WTC11 (cell line): ENCODE measurements around the gene SFT2D1.

ENCODE experiments used
- ETV6 ChIP-seq: sonication (generic); formaldehyde crosslinking; IDR thresholded peaks from 2 replicates; pipeline ENCODE4 v1.8.1; 2022; ENCODE audit warnings: mild to moderate bottlenecking, missing genetic modification reagents
- ZNF138 ChIP-seq: sonication (generic); formaldehyde crosslinking; conservative IDR thresholded peaks from 2 replicates; pipeline ENCODE4 v1.8.1; 2022; ENCODE audit warnings: mild to moderate bottlenecking, moderate library complexity, missing genetic modification reagents
- TF ChIP-seq, protein P1 (sequence below): sonication (generic); formaldehyde crosslinking; IDR thresholded peaks from 2 replicates; pipeline ENCODE4 v1.8.1; 2023; ENCODE audit warnings: mild to moderate bottlenecking, missing genetic modification reagents, moderate library complexity

DNA sequence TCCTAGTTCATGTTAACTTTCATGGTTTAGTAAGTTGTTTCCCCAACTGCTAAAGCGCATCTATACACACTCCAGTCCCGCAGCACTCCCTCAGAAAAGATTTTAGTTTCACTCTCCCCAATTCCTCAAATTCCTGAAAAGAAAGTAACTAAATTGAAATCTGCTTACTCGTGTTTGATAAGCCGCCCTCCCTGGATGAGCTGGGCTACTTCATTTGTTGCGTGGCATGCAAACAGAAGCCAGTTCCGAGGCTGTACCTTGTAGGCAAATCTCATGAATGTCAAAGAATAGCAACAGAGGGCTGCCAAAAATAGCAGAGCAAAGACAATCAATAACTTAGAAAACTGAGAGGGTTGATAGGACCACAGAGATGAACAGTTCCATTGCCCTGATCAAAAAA, 23.5 kb upstream of the SFT2D1 start:
- TF ChIP-seq, protein P1, sequence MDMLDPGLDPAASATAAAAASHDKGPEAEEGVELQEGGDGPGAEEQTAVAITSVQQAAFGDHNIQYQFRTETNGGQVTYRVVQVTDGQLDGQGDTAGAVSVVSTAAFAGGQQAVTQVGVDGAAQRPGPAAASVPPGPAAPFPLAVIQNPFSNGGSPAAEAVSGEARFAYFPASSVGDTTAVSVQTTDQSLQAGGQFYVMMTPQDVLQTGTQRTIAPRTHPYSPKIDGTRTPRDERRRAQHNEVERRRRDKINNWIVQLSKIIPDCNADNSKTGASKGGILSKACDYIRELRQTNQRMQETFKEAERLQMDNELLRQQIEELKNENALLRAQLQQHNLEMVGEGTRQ (CRISPR knock-in tag): no peak
- TF ChIP-seq ZNF138 (CRISPR knock-in tag): no peak
- no peak for TF ChIP-seq ETV6 (CRISPR knock-in tag)
